Thyroid gland (tissue), 4 donors: ENCODE measurements around the gene ZNF507. TPM values are rescaled to one million over a fixed set of nuclear protein-coding genes. Genes with fewer than 3 reads are reported as not detected.
"Not testable (repeated sequence)": the region's sequence is repeated elsewhere in the genome, so short reads cannot be mapped to it uniquely, and the experiment has no call there.

Experiments used
- DNase-seq, 2 donors: peaks; one replicate each; pipeline ENCODE4 v3.0.0-alpha.2; 2019
- H3K27ac ChIP-seq, 3 donors: fragments of 200-600 bp; sonication (generic); 1 replicate in 2 of 3; 2 replicates in 1 of 3; pipeline ENCODE4 v1.5.1; 2016 to 2019; ENCODE audit warnings: mild to moderate bottlenecking in 1 of 3, moderate library complexity in 1 of 3
- H3K27me3 ChIP-seq: fragments of 200-600 bp; sonication (generic); one replicate; pipeline ENCODE4 v1.5.1; 2019
- H3K36me3 ChIP-seq, 2 donors: fragments of 200-600 bp; sonication (generic); one replicate each; pipeline ENCODE4 v1.5.1; 2016 to 2019
- H3K4me1 ChIP-seq, 2 donors: fragments of 200-600 bp; sonication (generic); one replicate each; pipeline ENCODE4 v1.5.1; 2017 to 2019
- H3K4me3 ChIP-seq, 3 donors: fragments of 200-600 bp; sonication (generic); replicated peaks in 1 of 3; 1 replicate in 2 of 3; 2 replicates in 1 of 3; pipeline ENCODE4 v1.5.1; 2016; ENCODE audit warnings: mild to moderate bottlenecking in 1 of 3
- H3K9me3 ChIP-seq: fragments of 200-600 bp; sonication (generic); one replicate; pipeline ENCODE4 v1.5.1; 2017
- CTCF ChIP-seq, 6 experiments: fragments of 200-600 bp in 3 of 6; fragments of 450-650 bp in 3 of 6; sonication (generic) in 3 of 6; IDR thresholded peaks; one replicate each; pipeline ENCODE4 v1.5.1; 2016 to 2019; ENCODE audit warnings: antibody characterized with exemption in 6 of 6, mild to moderate bottlenecking in 2 of 6, inconsistent platforms in 1 of 6, moderate library complexity in 1 of 6
- POLR2A ChIP-seq, 2 donors: fragments of 450-650 bp; IDR thresholded peaks; one replicate each; pipeline ENCODE4 v1.6.1; 2017; ENCODE audit warnings: antibody characterized with exemption in 2 of 2, mild to moderate bottlenecking in 2 of 2, moderate library complexity in 1 of 2
- WGBS, 2 donors: methylation state at CpG; one replicate each; pipeline ENCODE4 v1.1.5; 2017; 5-methylcytosine and 5-hydroxymethylcytosine counted together
- intact Hi-C: fragments of 100-400 bp; cut with DNase I; formaldehyde crosslinking; loops from one replicate; pipeline ENCODE4 v1.15.1; 2023
- total RNA-seq, 4 donors: library from RNA; depleted of rRNA; stranded (reverse); fragments of >200 nt; gene quantifications; one replicate each; pipeline ENCODE4 v1.2.3, GENCODE V29; 2016

Gene ZNF507
- total RNA-seq, 4 donors from 2014 or later, result 28.6 to 46.9 (median 38.0) TPM

- H3K9me3 ChIP-seq, result no peaks in the 10 kb centered on the region
- TF ChIP-seq CTCF (IDR thresholded peaks at IDR 0.05), result no peak
- no peak for TF ChIP-seq POLR2A (IDR thresholded peaks at IDR 0.05)
- intact Hi-C loops, result no loop called here
- H3K27me3 ChIP-seq, result no peaks in the 10 kb centered on the region
- no peak overlapping the region for H3K4me3 ChIP-seq
- no peak overlapping the region for H3K27ac ChIP-seq
- H3K4me1 ChIP-seq, result no peaks in the 10 kb centered on the region
- 95 to 97% methylated on average over 8 of the region's 8 CpGs for WGBS, 2 donors
- no peak for DNase-seq
- H3K36me3 ChIP-seq, result peaks cover 10 to 13% of the 10 kb centered on the region in 2 donors
Measured at GRCh38 chr19:32416749-32417456, 71.5 kb downstream of the ZNF507 start.

GRCh38 chr19:32418155-32418554, 72.7 kb downstream of the ZNF507 start:
- no peaks in the 10 kb centered on the region for H3K4me1 ChIP-seq
- intact Hi-C loops, result no loop called here
- no peaks in the 10 kb centered on the region for H3K27me3 ChIP-seq
- no peak overlapping the region for H3K4me3 ChIP-seq
- WGBS, 2 donors, result 91 to 95% methylated on average over 3 of the region's 3 CpGs
- peaks cover 0 to 7% of the 10 kb centered on the region in 2 donors for H3K36me3 ChIP-seq
- TF ChIP-seq CTCF (IDR thresholded peaks at IDR 0.05) (no peak), POLR2A (IDR thresholded peaks at IDR 0.05) (no peak)
- DNase-seq, result no peak
- H3K27ac ChIP-seq, result no peak overlapping the region
- H3K9me3 ChIP-seq, result no peaks in the 10 kb centered on the region

- WGBS, 2 donors, result 84% methylated on average over 7 of the region's 7 CpGs
- TF ChIP-seq CTCF (IDR thresholded peaks at IDR 0.05) (no peak), POLR2A (IDR thresholded peaks at IDR 0.05) (no peak)
- H3K27ac ChIP-seq, result no peak overlapping the region
- H3K27me3 ChIP-seq, result no peaks in the 10 kb centered on the region
- no peaks in the 10 kb centered on the region for H3K4me1 ChIP-seq
- peaks cover 0 to 2% of the 10 kb centered on the region in 2 donors for H3K36me3 ChIP-seq
- no peaks in the 10 kb centered on the region for H3K9me3 ChIP-seq
- no peak for DNase-seq
- intact Hi-C loops, result no loop called here
- no peak overlapping the region for H3K4me3 ChIP-seq
Measured at GRCh38 chr19:32421589-32422361, 76.4 kb downstream of the ZNF507 start.

GRCh38 chr19:32422435-32422834, 77.0 kb downstream of the ZNF507 start:
- no peaks in the 10 kb centered on the region for H3K36me3 ChIP-seq
- intact Hi-C loops, result no loop called here
- no peaks in the 10 kb centered on the region for H3K4me1 ChIP-seq
- WGBS, 2 donors, result 72 to 80% methylated on average over 3 of the region's 3 CpGs
- no peak for DNase-seq
- no peaks in the 10 kb centered on the region for H3K9me3 ChIP-seq
- H3K27me3 ChIP-seq, result no peaks in the 10 kb centered on the region
- TF ChIP-seq CTCF (IDR thresholded peaks at IDR 0.05) (no peak), POLR2A (IDR thresholded peaks at IDR 0.05) (no peak)
- no peak overlapping the region for H3K4me3 ChIP-seq
- H3K27ac ChIP-seq, result no peak overlapping the region

- H3K4me3 ChIP-seq, H3K4me1 ChIP-seq, H3K36me3 ChIP-seq, DNase-seq, H3K9me3 ChIP-seq, H3K27ac ChIP-seq, H3K27me3 ChIP-seq, intact Hi-C loops: not testable (repeated sequence)
- 93 to 100% methylated on average over 3 of the region's 3 CpGs for whole genome bisulfite sequencing, 2 donors
Measured at GRCh38 chr19:32423944-32424343, 78.5 kb downstream of the ZNF507 start.
